ENCODE results near the gene BTG2.

BTG2 gene

DNA sequence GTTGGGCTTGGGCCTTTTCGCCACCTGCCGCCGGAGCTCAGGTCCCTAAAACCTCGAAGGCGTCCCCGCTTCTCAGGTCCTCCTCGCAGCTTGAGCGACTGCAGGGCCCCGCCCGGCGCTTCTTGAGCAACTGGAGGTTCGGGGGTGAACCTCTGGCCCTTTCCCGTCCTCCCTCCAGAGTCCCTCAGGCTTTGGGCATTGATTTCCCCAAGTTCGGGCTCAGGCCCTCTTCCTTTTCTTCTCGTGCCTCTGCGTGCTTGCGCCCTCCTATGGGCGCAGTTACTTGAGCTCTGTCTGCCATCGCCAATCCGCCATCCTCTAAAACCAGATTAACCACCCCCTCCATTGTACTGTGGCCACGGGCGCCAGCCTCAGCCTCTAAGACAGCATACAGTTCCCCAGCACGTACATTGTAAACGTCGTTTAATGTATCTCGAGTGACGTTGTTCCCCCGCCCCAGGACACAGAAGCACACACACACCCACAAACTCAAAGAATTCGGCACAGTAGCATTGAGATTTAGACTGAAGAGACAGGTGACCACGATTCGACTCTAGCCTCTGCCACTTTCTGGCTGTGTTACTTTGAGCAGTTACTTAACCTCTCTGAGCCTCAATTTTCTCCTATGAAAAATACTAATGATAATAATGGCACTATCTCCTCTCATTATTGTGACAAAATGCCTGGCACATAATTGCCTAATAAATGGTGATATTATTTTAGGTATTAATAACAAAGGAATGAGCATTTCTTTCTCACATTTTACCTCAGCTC, 22.6 kb downstream of the BTG2 start:
- Histone ChIP-seq H3K4me1 (peaks cover 57 to 75% (median 66%) of the 10 kb centered on the region in 10 experiments), H3K9ac (peak overlapping the region; percentile 83 to 97 (median 92))

DNA sequence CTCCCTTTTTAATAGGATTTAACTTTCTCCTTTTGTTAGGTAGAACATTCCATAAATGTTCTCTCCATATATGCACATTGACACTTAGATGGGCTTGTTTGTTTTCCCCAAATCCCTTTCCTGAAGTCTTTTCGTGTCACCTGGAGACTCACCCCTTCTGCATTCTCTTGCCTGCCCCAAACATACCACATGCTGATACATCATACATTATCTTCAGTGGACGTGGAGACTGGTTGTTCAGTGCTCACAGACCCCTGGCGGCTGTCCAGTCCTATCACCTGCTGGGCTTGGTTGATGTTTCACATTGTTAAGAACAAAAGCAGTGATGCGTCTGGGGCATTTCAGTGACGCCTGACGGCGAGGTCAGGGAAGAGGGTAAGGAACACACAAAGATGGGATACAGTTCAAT, 23.4 kb downstream of the BTG2 start:
- Histone ChIP-seq H3K36me3 (no peaks in the 10 kb centered on the region), H3K9ac (peak overlapping the region in 7 of 11 experiments; percentile 23 to 97 (median 92); a peak in 9 of 22 replicates), H4K20me1 (no peaks in the 10 kb centered on the region), H3K9me3 (replicated peaks in 1 of 11) (no peaks in the 10 kb centered on the region), H3K4me2 (peak overlapping the region in 10 of 11 experiments; percentile 90 to 99 (median 96); a peak in 20 of 22 replicates), H3K4me1 (peaks cover 48 to 67% (median 58%) of the 10 kb centered on the region in 10 experiments), H3K4me3 (no peak overlapping the region), H3K27me3 (no peaks in the 10 kb centered on the region), H3K27ac (peak overlapping the region in 9 of 11 experiments; percentile 92 to 100 (median 98); a peak in 13 of 22 replicates)
- TF ChIP-seq Cebpa-rat (IDR thresholded peaks at IDR 0.05) = no peak

More for the DNA sequence above, 22.6 kb downstream of the BTG2 start:
- H3K9me3 ChIP-seq (replicated peaks in 1 of 11) = no peaks in the 10 kb centered on the region
- no peak for TF ChIP-seq Cebpa-rat (IDR thresholded peaks at IDR 0.05)
- peak overlapping the region; percentile 90 to 99 (median 97) for H3K4me2 ChIP-seq
- peak overlapping the region; percentile 24 to 71 (median 57); a peak in 19 of 20 replicates for H3K4me3 ChIP-seq
- no peaks in the 10 kb centered on the region for H4K20me1 ChIP-seq
- no peaks in the 10 kb centered on the region for H3K36me3 ChIP-seq
- peak overlapping the region; percentile 87 to 100 (median 98) for H3K27ac ChIP-seq
- H3K27me3 ChIP-seq = no peaks in the 10 kb centered on the region

DNA sequence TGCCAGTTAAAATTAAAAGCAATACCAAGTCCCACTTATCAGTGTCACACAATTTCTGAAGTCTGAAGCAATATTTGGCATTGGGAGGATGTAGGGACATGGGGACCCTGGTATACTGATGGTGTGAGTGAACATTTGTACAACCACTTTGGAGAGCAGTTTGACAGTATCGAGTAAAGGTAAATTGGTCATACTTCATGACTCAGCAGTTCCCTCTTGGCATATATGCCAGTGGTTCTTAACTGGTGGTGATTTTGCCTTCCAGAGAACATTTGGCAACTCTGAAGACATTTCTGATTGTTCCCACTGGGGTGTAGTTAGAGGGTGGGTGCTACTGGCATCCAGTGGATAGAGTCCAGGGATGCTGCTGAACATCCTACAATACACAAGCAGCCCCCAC, 25.9 kb downstream of the BTG2 start:
- no peaks in the 10 kb centered on the region for H3K9me3 ChIP-seq (replicated peaks in 1 of 11)
- H3K4me1 ChIP-seq = peaks cover 35 to 51% (median 45%) of the 10 kb centered on the region in 10 experiments
- TF ChIP-seq Cebpa-rat (IDR thresholded peaks at IDR 0.05) = no peak
- peak overlapping the region in 2 of 11 experiments; percentile 1 to 12; a peak in 2 of 22 replicates for H3K27ac ChIP-seq
- H3K36me3 ChIP-seq = no peaks in the 10 kb centered on the region
- H3K27me3 ChIP-seq = no peaks in the 10 kb centered on the region
- no peaks in the 10 kb centered on the region for H4K20me1 ChIP-seq
- H3K4me2 ChIP-seq = peak overlapping the region in 7 of 11 experiments; percentile 3 to 41 (median 22); a peak in 9 of 22 replicates
- no peak overlapping the region for H3K4me3 ChIP-seq
- H3K9ac ChIP-seq = no peak overlapping the region

DNA sequence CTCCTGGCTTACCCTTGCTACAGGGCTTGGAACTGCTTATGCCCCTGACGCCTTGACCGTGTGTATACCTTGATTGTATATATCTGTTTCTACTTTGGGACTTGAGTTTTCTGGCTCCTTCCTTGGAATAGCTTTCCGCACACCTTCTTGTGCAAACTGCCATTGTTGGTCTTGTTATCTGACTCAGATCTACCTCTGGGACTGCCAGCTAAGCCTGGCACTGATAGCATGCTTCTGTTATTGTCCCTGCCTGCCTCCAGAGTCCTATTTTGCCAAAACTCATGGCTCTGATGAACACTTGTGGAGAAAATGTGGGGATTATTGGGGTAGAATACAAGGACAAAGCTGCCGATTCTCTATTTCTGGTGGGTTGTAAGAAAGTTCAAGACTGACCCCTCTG, 30.2 kb downstream of the BTG2 start:
- Histone ChIP-seq H3K27me3 (peaks cover 4 to 5% (median 4%) of the 10 kb centered on the region in 11 experiments), H4K20me1 (no peaks in the 10 kb centered on the region), H3K9me3 (replicated peaks in 1 of 11) (no peaks in the 10 kb centered on the region), H3K36me3 (no peaks in the 10 kb centered on the region), H3K4me1 (peaks cover 32 to 58% (median 43%) of the 10 kb centered on the region in 10 experiments), H3K4me2 (peak overlapping the region; percentile 11 to 50 (median 32); a peak in 16 of 22 replicates), H3K27ac (no peak overlapping the region), H3K9ac (no peak overlapping the region), H3K4me3 (no peak overlapping the region)
- no peak for TF ChIP-seq Cebpa-rat (IDR thresholded peaks at IDR 0.05)

DNA sequence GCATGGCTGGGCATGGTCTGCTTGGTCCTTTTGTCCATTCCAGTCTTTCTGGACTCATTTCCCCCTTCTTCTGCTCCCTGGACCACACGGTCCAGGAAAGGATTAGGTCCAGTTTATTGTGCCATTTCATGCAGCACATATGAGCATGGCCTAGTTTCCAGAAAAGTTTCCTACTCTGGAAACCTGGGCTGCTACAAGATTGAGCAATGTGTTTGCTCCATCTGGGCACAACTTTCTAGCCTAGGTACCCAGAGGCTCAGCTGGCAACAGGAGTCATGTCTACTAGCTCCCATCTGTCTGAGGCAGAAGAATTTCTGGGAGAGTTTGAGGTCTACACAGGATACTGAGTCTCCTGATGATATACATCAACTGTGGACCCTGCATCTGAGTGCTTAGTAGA, 30.8 kb downstream of the BTG2 start:
- Histone ChIP-seq H3K4me1 (peaks cover 32 to 57% (median 45%) of the 10 kb centered on the region in 10 experiments), H3K4me2 (peak overlapping the region; percentile 11 to 50 (median 32); a peak in 18 of 22 replicates), H3K4me3 (no peak overlapping the region), H3K36me3 (no peaks in the 10 kb centered on the region), H3K9me3 (replicated peaks in 1 of 11) (no peaks in the 10 kb centered on the region), H3K27ac (no peak overlapping the region), H4K20me1 (no peaks in the 10 kb centered on the region; a peak in 1 of 22 replicates), H3K9ac (no peak overlapping the region), H3K27me3 (peaks cover 10 to 11% (median 10%) of the 10 kb centered on the region in 11 experiments)
- TF ChIP-seq Cebpa-rat (IDR thresholded peaks at IDR 0.05) = no peak

DNA sequence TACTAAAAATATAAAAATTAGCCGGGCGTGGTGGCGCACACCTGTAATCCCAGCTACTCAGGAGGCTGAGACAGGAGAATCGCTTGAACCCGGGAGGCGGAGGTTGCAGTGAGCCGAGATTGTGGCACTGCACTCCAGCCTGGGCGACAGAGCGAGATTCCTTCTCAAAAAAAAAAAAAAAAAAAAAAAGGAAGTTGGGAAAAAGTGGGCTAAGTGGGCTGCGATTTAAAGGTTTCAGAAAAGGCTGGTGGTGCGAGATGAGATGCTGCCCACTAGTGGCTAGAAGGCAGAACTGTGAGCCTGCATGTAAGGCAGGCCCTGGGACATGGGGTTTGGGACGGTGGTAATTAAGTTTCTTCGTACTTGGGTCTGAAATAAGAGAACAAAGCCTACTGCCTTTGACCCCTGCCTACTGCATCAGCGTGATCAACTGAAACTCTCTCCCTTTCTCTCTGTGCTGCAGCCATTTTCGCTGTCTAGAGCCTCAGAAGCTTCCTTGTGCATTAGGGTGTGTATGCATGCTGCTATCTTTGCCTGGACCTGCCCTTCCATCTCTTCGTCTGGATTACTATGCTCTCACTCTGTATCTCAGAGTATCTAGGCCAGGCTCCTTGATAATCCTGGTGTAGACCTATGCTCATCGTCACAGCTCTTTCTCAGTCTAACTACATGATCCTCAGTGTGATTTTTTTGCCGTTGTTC, 33.2 kb downstream of the BTG2 start:
- Histone ChIP-seq H3K4me1 (peaks cover 36 to 57% (median 50%) of the 10 kb centered on the region in 10 experiments), H3K9ac (peak overlapping the region in 5 of 11 experiments; percentile 1 to 20 (median 7); a peak in 4 of 22 replicates), H3K36me3 (no peaks in the 10 kb centered on the region), H3K27ac (peak overlapping the region in 2 of 11 experiments; percentile 8 to 43; a peak in 2 of 22 replicates), H4K20me1 (no peaks in the 10 kb centered on the region; a peak in 1 of 22 replicates), H3K27me3 (peaks cover 23 to 31% (median 26%) of the 10 kb centered on the region in 11 experiments), H3K9me3 (replicated peaks in 1 of 11) (no peaks in the 10 kb centered on the region), H3K4me2 (peak overlapping the region in 9 of 11 experiments; percentile 16 to 62 (median 48); a peak in 17 of 22 replicates), H3K4me3 (no peak overlapping the region)
- no peak for TF ChIP-seq Cebpa-rat (IDR thresholded peaks at IDR 0.05)

DNA sequence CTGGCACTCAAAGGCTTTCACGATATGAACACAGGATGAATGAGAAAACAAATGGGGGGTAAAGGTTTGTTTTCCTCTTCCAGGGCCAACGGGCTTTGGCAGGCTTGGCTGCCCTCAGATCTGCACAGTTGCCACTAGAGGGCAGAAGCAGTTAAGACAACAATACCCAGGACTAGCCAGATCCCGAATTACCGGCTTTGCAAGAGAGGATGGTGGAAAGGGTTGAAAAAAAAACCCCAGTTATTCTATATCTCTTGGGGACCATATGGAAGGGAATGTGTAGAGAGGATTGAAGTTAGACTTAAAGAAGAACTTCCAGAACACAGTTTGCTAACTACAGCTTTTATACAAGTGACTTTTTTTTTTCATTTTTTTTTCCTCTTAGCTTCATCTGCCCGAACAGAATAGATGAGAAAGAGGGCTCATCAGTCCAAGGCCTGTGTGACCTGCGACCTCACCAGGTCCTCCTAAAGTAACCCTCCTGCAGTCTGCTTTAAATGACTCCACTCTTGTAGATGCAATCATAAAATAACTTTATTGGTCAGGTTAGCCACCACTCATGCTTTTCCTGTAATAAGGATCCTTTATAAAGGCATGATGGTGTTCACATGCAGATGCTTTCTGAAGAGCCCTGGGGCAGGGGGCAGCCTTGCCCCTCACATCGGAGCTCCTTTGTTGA, 34.9 kb downstream of the BTG2 start:
- Histone ChIP-seq H4K20me1 (no peaks in the 10 kb centered on the region; a peak in 1 of 22 replicates), H3K4me1 (peaks cover 36 to 56% (median 50%) of the 10 kb centered on the region in 10 experiments), H3K27ac (peak overlapping the region in 3 of 11 experiments; percentile 9 to 39 (median 17); a peak in 1 of 22 replicates), H3K4me3 (no peak overlapping the region), H3K9ac (peak overlapping the region in 3 of 11 experiments; percentile 16 to 23 (median 16); a peak in 2 of 22 replicates), H3K9me3 (replicated peaks in 1 of 11) (no peaks in the 10 kb centered on the region), H3K27me3 (peaks cover 23 to 38% (median 31%) of the 10 kb centered on the region in 11 experiments), H3K4me2 (peak overlapping the region in 3 of 11 experiments; percentile 5 to 22 (median 6); a peak in 5 of 22 replicates), H3K36me3 (no peaks in the 10 kb centered on the region)
- TF ChIP-seq Cebpa-rat (IDR thresholded peaks at IDR 0.05) = no peak

DNA sequence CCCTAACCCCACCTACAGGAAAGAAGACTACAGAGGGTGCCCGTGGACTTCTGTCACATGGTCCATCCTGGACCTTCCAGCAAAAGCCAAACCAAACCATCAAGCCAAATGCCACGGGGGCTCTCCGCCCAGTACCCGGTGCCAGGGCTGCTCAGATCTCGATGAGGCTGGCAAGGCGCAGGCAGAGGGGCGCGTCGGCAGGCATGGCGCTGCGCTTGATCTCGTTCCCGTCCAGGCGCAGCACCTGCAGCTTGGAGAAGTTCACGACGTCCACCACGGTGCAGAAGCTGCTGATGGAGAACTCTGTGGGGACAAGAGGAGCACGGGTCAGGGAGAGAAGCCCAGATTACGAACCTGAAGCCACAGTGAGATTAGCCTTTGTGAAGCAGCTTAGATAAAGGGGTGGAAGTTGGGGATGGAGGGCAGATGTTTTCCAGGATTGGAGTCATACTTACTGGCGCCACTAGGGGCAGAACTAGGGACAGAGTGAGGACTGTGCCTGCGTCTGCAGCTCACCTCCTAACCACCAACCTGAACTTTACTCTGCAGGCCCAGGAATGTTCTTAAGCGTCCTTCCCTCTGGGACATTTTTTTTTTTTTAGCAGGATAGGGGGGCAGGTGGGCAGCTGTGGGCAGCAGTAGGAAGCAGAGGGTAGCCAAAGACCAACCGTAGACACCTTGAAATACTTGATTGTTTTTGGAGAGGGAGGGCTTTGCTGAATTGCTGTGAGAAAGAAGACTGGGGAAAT, 37.0 kb downstream of the BTG2 start:
- no peak for TF ChIP-seq Cebpa-rat (IDR thresholded peaks at IDR 0.05)
- no peak overlapping the region; a peak in 1 of 22 replicates for H3K9ac ChIP-seq
- no peaks in the 10 kb centered on the region for H3K36me3 ChIP-seq
- H3K9me3 ChIP-seq (replicated peaks in 1 of 11) = no peaks in the 10 kb centered on the region
- peak overlapping the region in 4 of 10 experiments; percentile 15 to 45 (median 20); a peak in 3 of 20 replicates for H3K4me3 ChIP-seq
- H3K4me2 ChIP-seq = peak overlapping the region; percentile 48 to 81 (median 71)
- H3K4me1 ChIP-seq = peaks cover 30 to 52% (median 37%) of the 10 kb centered on the region in 10 experiments
- H3K27ac ChIP-seq = no peak overlapping the region
- H4K20me1 ChIP-seq = no peaks in the 10 kb centered on the region; a peak in 1 of 22 replicates
- H3K27me3 ChIP-seq = peaks cover 23 to 38% (median 31%) of the 10 kb centered on the region in 11 experiments

All from BLaER1 treated with 17β-estradiol and CSF1 and Interleukin-3, amounts not matched to agents 10 nM and 100 nM (cell line).